PC-9 (cell line): Measurements from ENCODE around the gene OTULIN.

Experiments used
- EZH2 ChIP-seq: fragments of 200-600 bp; sonication (generic); IDR thresholded peaks from 2 replicates; pipeline ENCODE4 v1.8.0; 2017; ENCODE audit warnings: antibody characterized with exemption, low read depth
- TF ChIP-seq, protein P1 (sequence below): fragments of 200-600 bp; sonication (generic); conservative IDR thresholded peaks from 2 replicates; pipeline ENCODE4 v1.6.1; 2017; ENCODE audit warnings: mixed run types, antibody characterized with exemption, mild to moderate bottlenecking, moderate library complexity

DNA sequence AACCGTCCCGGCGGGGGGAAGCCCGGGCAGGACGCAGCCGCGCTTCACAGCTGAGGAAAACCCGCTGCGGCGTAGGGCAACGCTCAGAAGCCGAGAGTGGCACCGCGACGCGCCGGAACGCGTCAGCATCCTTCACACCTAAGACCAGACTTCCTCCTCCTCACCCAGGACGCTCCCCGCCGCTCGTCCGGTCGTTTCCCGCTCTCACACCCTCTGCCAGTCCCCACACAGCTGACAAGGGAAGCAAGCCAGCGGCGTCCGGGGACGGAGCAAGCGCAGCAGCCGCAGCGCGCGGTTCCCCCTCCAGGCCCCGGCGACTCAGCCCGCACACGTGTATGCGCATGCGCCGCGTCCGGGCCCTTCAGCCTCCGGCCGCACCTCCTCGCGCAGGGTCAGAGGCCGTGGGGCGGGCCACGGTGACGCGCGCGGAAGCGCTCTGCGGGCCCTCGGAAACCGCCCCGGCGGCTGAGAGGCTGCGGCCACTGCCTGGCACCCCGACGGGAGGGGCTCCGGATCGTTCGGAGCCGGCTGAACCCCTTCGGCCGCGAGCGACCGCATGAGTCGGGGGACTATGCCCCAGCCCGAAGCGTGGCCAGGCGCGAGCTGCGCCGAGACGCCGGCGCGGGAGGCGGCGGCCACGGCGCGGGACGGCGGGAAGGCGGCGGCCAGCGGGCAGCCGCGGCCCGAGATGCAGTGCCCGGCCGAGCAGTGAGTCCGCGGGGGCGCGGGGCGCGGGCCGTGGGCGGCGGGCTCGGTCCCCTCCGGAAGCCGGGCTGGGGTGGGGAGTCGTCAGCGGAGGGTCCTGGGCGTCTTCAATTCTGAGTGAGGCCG is at the start of gene OTULIN:
- TF ChIP-seq, protein P1, sequence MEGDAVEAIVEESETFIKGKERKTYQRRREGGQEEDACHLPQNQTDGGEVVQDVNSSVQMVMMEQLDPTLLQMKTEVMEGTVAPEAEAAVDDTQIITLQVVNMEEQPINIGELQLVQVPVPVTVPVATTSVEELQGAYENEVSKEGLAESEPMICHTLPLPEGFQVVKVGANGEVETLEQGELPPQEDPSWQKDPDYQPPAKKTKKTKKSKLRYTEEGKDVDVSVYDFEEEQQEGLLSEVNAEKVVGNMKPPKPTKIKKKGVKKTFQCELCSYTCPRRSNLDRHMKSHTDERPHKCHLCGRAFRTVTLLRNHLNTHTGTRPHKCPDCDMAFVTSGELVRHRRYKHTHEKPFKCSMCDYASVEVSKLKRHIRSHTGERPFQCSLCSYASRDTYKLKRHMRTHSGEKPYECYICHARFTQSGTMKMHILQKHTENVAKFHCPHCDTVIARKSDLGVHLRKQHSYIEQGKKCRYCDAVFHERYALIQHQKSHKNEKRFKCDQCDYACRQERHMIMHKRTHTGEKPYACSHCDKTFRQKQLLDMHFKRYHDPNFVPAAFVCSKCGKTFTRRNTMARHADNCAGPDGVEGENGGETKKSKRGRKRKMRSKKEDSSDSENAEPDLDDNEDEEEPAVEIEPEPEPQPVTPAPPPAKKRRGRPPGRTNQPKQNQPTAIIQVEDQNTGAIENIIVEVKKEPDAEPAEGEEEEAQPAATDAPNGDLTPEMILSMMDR = no peak
- TF ChIP-seq EZH2 = no peak
